Neuronal stem cell (in vitro differentiated cells): Measurements from ENCODE around the gene NFS1.
"Not testable (repeated sequence)": the region's sequence is repeated elsewhere in the genome, so short reads cannot be mapped to it uniquely, and the experiment has no call there.

Experiments
- DNase-seq: peaks from one replicate; pipeline ENCODE4 v3.0.0-alpha.2; 2013; ENCODE audit warnings: low spot score
- H2AFZ ChIP-seq: one replicate; pipeline ENCODE4 v1.6.1; 2013; ENCODE audit warnings: mild to moderate bottlenecking, low read length, inconsistent platforms
- H2AK5ac ChIP-seq: 2 replicates; pipeline ENCODE4 v1.6.1; 2013; ENCODE audit warnings: low read depth, mild to moderate bottlenecking, inconsistent platforms, low read length, moderate library complexity, mixed read lengths
- H2BK120ac ChIP-seq: 2 replicates; pipeline ENCODE4 v1.6.1; 2013; ENCODE audit warnings: low read depth, mild to moderate bottlenecking, inconsistent platforms, low read length, moderate library complexity, mixed read lengths
- H2BK12ac ChIP-seq: one replicate; pipeline ENCODE4 v1.6.1; 2013; ENCODE audit warnings: low read length, inconsistent platforms
- H2BK15ac ChIP-seq: 2 replicates; pipeline ENCODE4 v1.6.1; 2013; ENCODE audit warnings: mild to moderate bottlenecking, low read length, inconsistent platforms, mixed read lengths
- H2BK5ac ChIP-seq: one replicate; pipeline ENCODE4 v1.6.1; 2013; ENCODE audit warnings: inconsistent platforms, mild to moderate bottlenecking, low read length, moderate library complexity
- H3K14ac ChIP-seq: one replicate; pipeline ENCODE4 v1.6.1; 2013; ENCODE audit warnings: low read length, inconsistent platforms
- H3K18ac ChIP-seq: 2 replicates; pipeline ENCODE4 v1.6.1; 2013; ENCODE audit warnings: low read length, inconsistent platforms
- H3K23ac ChIP-seq: 2 replicates; pipeline ENCODE4 v1.6.1; 2013; ENCODE audit warnings: low read depth, mild to moderate bottlenecking, mixed read lengths, low read length, inconsistent platforms; ENCODE audit not compliant: poor library complexity
- H3K27ac ChIP-seq: replicated peaks from 3 replicates; pipeline ENCODE4 v1.5.1; 2013; ENCODE audit warnings: low read length, inconsistent platforms
- H3K27me3 ChIP-seq, 3 experiments: 2 replicates each; pipeline ENCODE4 v1.6.1; 2013; ENCODE audit warnings: low read length in 3 of 3, mild to moderate bottlenecking in 2 of 3, inconsistent platforms in 1 of 3, low read depth in 1 of 3, mixed read lengths in 1 of 3, moderate library complexity in 1 of 3; ENCODE audit not compliant: control insufficient read depth in 3 of 3, insufficient read depth in 3 of 3
- H3K36me3 ChIP-seq, 2 donors: replicated peaks in 1 of 2; 2 replicates each; pipeline ENCODE4 v1.6.1; 2013; ENCODE audit warnings: low read length in 2 of 2; ENCODE audit not compliant: control insufficient read depth in 2 of 2, insufficient read depth in 2 of 2
- H3K4ac ChIP-seq: 2 replicates; pipeline ENCODE4 v1.6.1; 2013; ENCODE audit warnings: inconsistent platforms, mild to moderate bottlenecking, low read length, moderate library complexity
- H3K4me1 ChIP-seq, 2 donors: 1 replicate in 1 of 2; 2 replicates in 1 of 2; pipeline ENCODE4 v1.6.1; 2013; ENCODE audit warnings: low read length in 2 of 2, low read depth in 1 of 2; ENCODE audit not compliant: control insufficient read depth in 2 of 2, insufficient read depth in 1 of 2
- H3K4me2 ChIP-seq: one replicate; pipeline ENCODE4 v1.6.1; 2013; ENCODE audit warnings: mild to moderate bottlenecking, low read length, inconsistent platforms; ENCODE audit not compliant: insufficient read depth, poor library complexity, severe bottlenecking
- H3K4me3 ChIP-seq, 2 donors: 2 replicates each; pipeline ENCODE4 v1.5.1; 2013; ENCODE audit warnings: low read length in 2 of 2, mild to moderate bottlenecking in 2 of 2, inconsistent platforms in 1 of 2, moderate library complexity in 1 of 2
- H3K79me1 ChIP-seq: one replicate; pipeline ENCODE4 v1.6.1; 2013; ENCODE audit warnings: low read depth, mild to moderate bottlenecking, inconsistent platforms, low read length, moderate library complexity
- H3K9ac ChIP-seq: one replicate; pipeline ENCODE4 v1.6.1; 2013; ENCODE audit warnings: mild to moderate bottlenecking, low read depth, low read length, inconsistent platforms; ENCODE audit not compliant: poor library complexity
- H3K9me3 ChIP-seq, 2 donors: replicated peaks in 1 of 2; 2 replicates each; pipeline versions ENCODE3 to v1.6.1; 2013; ENCODE audit warnings: low read length in 2 of 2, mild to moderate bottlenecking in 2 of 2, inconsistent platforms in 1 of 2, low read depth in 1 of 2, mixed read lengths in 1 of 2, moderate library complexity in 1 of 2; ENCODE audit not compliant: control insufficient read depth in 2 of 2, insufficient read depth in 1 of 2
- H4K8ac ChIP-seq: one replicate; pipeline ENCODE4 v1.6.1; 2013; ENCODE audit warnings: low read depth, mild to moderate bottlenecking, inconsistent platforms, low read length, moderate library complexity
- H4K91ac ChIP-seq: one replicate; pipeline ENCODE4 v1.6.1; 2013; ENCODE audit warnings: low read length, low read depth, mild to moderate bottlenecking, inconsistent platforms; ENCODE audit not compliant: poor library complexity
- WGBS, 2 donors: extraction: QIAGEN DNeasy Blood & Tissue Kit; methylation state at CpG; one replicate each; pipeline ENCODE4 v1.1.7; 2013; ENCODE audit warnings: missing lambda C conversion rate in 2 of 2, mixed read lengths in 1 of 2; ENCODE audit not compliant: insufficient read length in 2 of 2, insufficient replicate concordance in 1 of 2; ENCODE audit errors: extremely low coverage in 2 of 2; 5-methylcytosine and 5-hydroxymethylcytosine counted together

The NFS1 gene

GRCh38 chr20:35695245-35695749, 3.9 kb downstream of the NFS1 start:
- Histone ChIP-seq H3K4me3 (no peak overlapping the region), H3K4ac (no peak overlapping the region), H3K9me3 (no peaks in the 10 kb centered on the region), H4K91ac (no peak overlapping the region), H3K4me2 (no peak overlapping the region), H2BK12ac (no peak overlapping the region), H3K4me1 (peaks cover 2 to 9% of the 10 kb centered on the region in 2 donors), H2BK5ac (no peak overlapping the region), H2AFZ (no peak overlapping the region), H3K27ac (no peak overlapping the region), H4K8ac (no peak overlapping the region), H3K27me3 (no peaks in the 10 kb centered on the region), H3K79me1 (peaks cover 6% of the 10 kb centered on the region), H3K36me3 (peaks cover 0 to 20% of the 10 kb centered on the region in 2 donors), H2AK5ac (no peak overlapping the region), H3K23ac (no peak overlapping the region), H2BK120ac (no peak overlapping the region), H3K9ac (no peak overlapping the region), H3K18ac (no peak overlapping the region), H2BK15ac (no peak overlapping the region), H3K14ac (no peak overlapping the region)
- DNase-seq = no peak
- WGBS, 2 donors = no CpG with 5 or more reads among the region's 2 CpGs

- Histone ChIP-seq H2AK5ac (no peak overlapping the region), H3K18ac (no peak overlapping the region), H3K4me2 (no peak overlapping the region), H4K8ac (no peak overlapping the region), H3K27me3 (no peaks in the 10 kb centered on the region), H2BK5ac (no peak overlapping the region), H3K4ac (no peak overlapping the region), H2AFZ (no peak overlapping the region), H2BK15ac (no peak overlapping the region), H3K4me1 (no peaks in the 10 kb centered on the region), H3K9ac (no peak overlapping the region), H3K4me3 (no peak overlapping the region), H4K91ac (no peak overlapping the region), H2BK12ac (no peak overlapping the region), H3K36me3 (peaks cover 2 to 29% of the 10 kb centered on the region in 2 donors), H3K79me1 (no peaks in the 10 kb centered on the region), H3K9me3 (peaks cover 0 to 9% of the 10 kb centered on the region in 2 donors), H3K14ac (no peak overlapping the region), H3K27ac (no peak overlapping the region), H3K23ac (no peak overlapping the region), H2BK120ac (no peak overlapping the region)
- no peak for DNase-seq
- no CpG with 5 or more reads among the region's 4 CpGs for WGBS, 2 donors
These were observed 8.9 kb downstream of the NFS1 start for GRCh38 chr20:35690265-35690664.

GRCh38 chr20:35686872-35687271, 12.3 kb downstream of the NFS1 start:
- H3K27ac ChIP-seq, H2BK15ac ChIP-seq, DNase-seq, H3K23ac ChIP-seq, H2AK5ac ChIP-seq, H4K8ac ChIP-seq, H3K4me2 ChIP-seq, H3K9me3 ChIP-seq, H2AFZ ChIP-seq, H2BK12ac ChIP-seq, H3K4me3 ChIP-seq, H3K4me1 ChIP-seq, H2BK120ac ChIP-seq, H3K18ac ChIP-seq, H3K27me3 ChIP-seq, H3K9ac ChIP-seq, H4K91ac ChIP-seq, H3K79me1 ChIP-seq, H2BK5ac ChIP-seq, H3K14ac ChIP-seq, H3K4ac ChIP-seq: not testable (repeated sequence)
- WGBS, 2 donors = no CpG with 5 or more reads among the region's 11 CpGs
- H3K36me3 ChIP-seq = peaks cover 2 to 18% of the 10 kb centered on the region in 2 donors

GRCh38 chr20:35685368-35685767, 13.8 kb downstream of the NFS1 start:
- H2BK12ac ChIP-seq, H3K18ac ChIP-seq, DNase-seq, H2AK5ac ChIP-seq, H3K23ac ChIP-seq, H2AFZ ChIP-seq, H3K4me2 ChIP-seq, H3K9ac ChIP-seq, H3K79me1 ChIP-seq, H2BK5ac ChIP-seq, H3K4me1 ChIP-seq, H2BK15ac ChIP-seq, H3K27ac ChIP-seq, H3K14ac ChIP-seq, H2BK120ac ChIP-seq, H4K8ac ChIP-seq, H3K27me3 ChIP-seq, H4K91ac ChIP-seq, H3K4ac ChIP-seq, H3K9me3 ChIP-seq, H3K4me3 ChIP-seq: not testable (repeated sequence)
- H3K36me3 ChIP-seq = peaks cover 2 to 16% of the 10 kb centered on the region in 2 donors
- WGBS, 2 donors = no CpG with 5 or more reads among the region's 9 CpGs
